Epithelial cell of proximal tubule (primary cell): ENCODE measurements around the gene DSTN. TPM values are rescaled to one million over a fixed set of nuclear protein-coding genes. Genes with fewer than 3 reads are reported as not detected.
A peak's percentile ranks its signal among the peaks of the same experiment; 100 is the strongest.

Experiments
- DNase-seq: peaks from one replicate; pipeline ENCODE4 v3.0.0-alpha.2; 2011; ENCODE audit warnings: low read depth
- H3K4me3 ChIP-seq: 2 replicates; pipeline ENCODE4 v1.5.1; 2011; ENCODE audit warnings: low read depth, mild to moderate bottlenecking, low read length
- total RNA-seq: library from RNA; depleted of rRNA; stranded (reverse); fragments of >200 nt; gene quantifications from 2 replicates; pipeline ENCODE4 v1.2.3, GENCODE V29; 2015
- TF ChIP-seq, protein P1 (sequence below): conservative IDR thresholded peaks from 2 replicates; pipeline ENCODE4 v1.5.1; 2012; ENCODE audit warnings: low read depth, mild to moderate bottlenecking, low read length

The DSTN gene
- total RNA-seq, 1 donor from 2014 or later, result 317 TPM

DNA sequence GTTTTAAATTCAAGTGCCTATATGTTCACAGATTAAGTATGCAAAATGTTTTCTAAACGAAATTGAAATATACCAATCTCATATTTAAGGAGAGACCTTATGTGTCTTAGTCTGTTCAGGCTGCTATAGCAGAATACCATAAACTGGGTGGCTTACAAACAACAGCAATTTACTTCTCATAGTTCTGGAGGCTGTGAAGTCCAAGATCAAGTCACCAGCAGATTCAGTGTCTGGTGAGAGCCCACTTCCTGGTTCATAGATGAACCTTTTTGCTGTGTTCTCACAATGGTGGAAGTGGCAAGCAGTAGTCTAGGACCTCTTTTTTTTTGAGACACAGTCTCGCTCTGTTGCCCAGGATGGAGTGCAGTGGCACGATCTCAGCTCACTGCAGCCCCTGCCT, 3.5 kb upstream of the DSTN start:
- H3K4me3 ChIP-seq, result no peak overlapping the region
- no peak for DNase-seq
- TF ChIP-seq, protein P1, sequence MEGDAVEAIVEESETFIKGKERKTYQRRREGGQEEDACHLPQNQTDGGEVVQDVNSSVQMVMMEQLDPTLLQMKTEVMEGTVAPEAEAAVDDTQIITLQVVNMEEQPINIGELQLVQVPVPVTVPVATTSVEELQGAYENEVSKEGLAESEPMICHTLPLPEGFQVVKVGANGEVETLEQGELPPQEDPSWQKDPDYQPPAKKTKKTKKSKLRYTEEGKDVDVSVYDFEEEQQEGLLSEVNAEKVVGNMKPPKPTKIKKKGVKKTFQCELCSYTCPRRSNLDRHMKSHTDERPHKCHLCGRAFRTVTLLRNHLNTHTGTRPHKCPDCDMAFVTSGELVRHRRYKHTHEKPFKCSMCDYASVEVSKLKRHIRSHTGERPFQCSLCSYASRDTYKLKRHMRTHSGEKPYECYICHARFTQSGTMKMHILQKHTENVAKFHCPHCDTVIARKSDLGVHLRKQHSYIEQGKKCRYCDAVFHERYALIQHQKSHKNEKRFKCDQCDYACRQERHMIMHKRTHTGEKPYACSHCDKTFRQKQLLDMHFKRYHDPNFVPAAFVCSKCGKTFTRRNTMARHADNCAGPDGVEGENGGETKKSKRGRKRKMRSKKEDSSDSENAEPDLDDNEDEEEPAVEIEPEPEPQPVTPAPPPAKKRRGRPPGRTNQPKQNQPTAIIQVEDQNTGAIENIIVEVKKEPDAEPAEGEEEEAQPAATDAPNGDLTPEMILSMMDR, result no peak

DNA sequence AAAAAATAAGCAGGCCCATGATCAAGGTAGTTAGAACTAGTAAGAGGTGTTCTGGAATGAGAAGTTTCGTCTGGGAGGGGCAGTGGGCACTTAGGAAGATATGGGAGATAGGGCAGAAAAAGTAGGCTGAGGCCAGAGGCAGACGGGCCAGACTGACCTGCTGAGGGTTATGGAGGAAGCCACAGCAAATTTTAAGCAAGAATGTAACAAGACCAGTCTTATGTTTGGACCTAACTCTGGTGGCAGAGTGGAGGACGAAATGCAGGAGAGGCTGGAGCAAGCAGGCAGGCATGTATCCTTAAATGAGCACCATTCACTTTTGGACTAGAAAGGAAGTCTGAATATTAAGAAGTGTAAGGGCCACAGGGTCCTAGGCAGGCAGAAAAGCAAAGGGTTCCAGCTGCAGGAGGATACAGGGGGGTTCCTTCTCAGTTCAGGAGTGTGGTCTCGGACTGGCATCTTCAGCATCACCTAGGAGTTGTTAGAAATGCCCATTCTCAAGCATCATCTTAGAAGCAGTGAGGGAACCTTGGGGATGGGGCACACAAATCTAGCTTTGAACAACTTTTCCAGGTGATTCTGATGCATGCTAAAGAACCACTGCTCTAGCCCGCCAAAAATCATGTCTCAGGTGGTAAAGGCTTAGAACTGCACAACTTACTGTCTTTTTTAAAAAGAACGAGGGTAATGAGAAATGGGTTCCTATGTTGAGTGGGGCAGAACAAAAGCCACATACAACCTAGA, 1.7 kb upstream of the DSTN start:
- peak overlapping the region; percentile 95 for H3K4me3 ChIP-seq
- TF ChIP-seq, protein P1, result no peak
- no peak for DNase-seq

DNA sequence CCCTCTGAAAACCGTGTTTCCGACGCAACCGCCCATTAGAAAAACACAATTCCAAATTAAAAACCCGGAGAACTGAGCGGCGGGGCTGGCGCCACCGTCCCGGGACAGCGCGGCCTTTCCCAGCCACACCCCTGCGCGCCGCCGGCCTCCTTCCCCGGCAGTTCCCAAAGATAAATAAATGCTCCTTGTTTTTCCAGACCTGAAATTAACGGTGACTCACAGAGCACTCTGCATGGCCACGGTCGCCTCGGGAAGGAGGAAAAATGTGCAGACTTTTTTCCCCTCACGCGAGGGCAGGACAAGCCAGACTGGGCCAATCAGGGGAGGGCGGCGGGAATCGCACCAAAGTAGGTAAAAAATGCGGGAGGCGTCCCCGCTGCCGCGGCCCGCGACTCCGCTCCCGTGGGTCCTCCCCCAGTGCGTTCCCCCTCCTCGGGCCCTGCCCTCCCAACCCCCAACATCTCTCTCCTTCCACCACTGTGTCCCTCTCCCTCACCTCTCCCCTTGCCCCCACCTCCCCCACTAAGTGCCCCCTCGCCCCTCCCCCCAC, 828 bp upstream of the DSTN start:
- no peak for DNase-seq
- peak overlapping the region; percentile 95 for H3K4me3 ChIP-seq
- TF ChIP-seq, protein P1, result no peak

DNA sequence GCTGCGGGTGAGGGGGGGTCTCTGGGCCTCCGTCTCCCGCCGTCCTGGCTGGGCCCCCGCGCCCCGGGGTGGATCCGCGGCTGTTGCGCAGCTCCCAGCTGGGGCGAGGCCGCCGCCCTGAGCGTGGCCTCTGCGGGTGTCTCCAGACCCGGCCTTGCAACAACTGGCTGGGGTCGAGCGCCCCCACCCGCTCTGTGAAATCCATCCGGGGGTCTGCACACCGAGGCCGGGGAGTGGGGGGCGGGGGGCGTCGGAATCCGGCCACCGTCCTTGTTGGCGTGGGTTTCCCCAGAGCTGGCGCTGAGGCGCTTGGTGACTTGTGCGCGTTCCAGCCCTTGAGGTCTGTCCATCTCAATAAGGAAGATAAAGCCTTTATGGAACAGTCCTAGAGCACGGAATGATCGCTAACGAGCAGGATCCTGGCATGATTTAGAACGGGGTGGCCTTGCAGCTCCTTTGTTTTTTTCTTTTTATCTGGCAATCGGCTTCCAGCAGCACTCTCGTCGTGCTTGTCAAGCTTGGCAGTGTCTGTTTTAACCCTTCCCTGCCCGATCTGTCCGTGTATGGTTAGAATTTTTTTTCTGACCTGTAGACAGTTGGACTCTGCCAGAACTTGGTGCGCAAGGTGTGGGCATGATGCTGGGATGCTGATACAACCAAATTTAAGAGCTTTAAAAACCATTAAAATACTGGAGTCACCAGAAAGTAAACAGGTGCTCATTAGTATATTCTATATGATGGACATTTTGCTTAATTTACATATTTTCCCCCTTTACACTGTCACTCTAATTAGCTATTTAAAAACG, 675 bp downstream of the DSTN start:
- no peak for DNase-seq
- TF ChIP-seq, protein P1, result peak; percentile 11
- peak overlapping the region; percentile 95 for H3K4me3 ChIP-seq

DNA sequence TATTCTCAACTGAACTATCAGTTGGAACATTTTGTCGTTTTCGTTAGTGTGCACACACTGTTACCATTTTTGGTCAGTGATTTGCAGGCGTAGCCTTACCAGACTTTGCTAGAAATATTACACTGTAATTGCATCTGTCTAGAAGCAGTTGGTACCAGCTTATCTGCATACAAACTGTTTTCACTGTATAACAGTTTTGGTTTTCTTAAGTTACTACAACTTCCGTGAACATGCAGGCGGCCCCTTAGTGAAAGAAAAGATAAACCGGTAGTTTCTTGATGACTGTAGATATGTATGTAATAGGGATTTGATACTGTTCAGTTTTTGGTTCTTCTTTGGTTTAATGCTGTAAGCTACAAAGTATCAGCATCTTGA, 1.3 kb downstream of the DSTN start:
- TF ChIP-seq, protein P1, result no peak
- DNase-seq, result no peak
- peak overlapping the region; percentile 95 for H3K4me3 ChIP-seq

DNA sequence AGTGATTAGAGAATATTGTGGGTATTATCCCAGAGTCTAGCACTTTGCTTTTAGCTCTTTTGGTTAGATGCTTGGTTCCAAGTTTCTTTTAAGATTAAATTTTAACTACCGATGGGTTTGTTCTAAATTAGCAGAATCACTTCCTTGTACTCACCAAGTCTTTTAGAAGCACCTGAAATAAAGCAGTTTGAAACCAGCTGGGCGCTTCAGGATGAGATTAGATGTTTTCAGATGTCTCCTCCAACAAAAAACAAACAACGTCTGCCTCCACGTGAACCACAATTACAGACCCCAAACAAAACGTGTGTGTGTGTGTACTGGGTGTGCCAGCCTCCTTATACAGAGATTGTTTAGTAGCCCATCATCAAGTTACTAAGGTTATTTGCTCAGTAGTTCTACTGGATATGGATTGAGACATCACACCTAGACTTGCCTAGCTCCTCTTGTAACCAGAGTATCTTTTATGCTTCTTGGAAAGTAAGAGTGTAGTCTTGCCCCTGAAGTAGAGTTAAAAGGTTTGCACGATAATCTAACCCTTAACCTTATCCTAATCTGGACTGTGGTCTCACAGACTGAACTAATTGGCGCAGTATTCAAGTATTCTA, 2.3 kb downstream of the DSTN start:
- DNase-seq, result no peak
- TF ChIP-seq, protein P1, result no peak

More for the DNA sequence above, 2.3 kb downstream of the DSTN start:
- peak overlapping the region; percentile 95 for H3K4me3 ChIP-seq
